Esophagus squamous epithelium (tissue), 5 donors: Measurements from ENCODE around the gene CAMK1D. TPM values are rescaled to one million over a fixed set of nuclear protein-coding genes. Genes with fewer than 3 reads are reported as not detected.
"Not testable (repeated sequence)": the region's sequence is repeated elsewhere in the genome, so short reads cannot be mapped to it uniquely, and the experiment has no call there.

Experiments used
- DNase-seq: peaks from one replicate; lab custom pipeline; 2025; lab: John Stamatoyannopoulos, UW
- H3K27ac ChIP-seq, 4 donors: fragments of 200-600 bp; sonication (generic); one replicate each; pipeline ENCODE4 v1.5.1; 2016 to 2019; ENCODE audit warnings: mild to moderate bottlenecking in 1 of 4
- H3K27me3 ChIP-seq, 4 donors: fragments of 200-600 bp; sonication (generic); 1 replicate in 3 of 4; 2 replicates in 1 of 4; pipeline versions ENCODE4 v1.5.1 to v1.6.0; 2017 to 2021; ENCODE audit warnings: antibody characterized with exemption in 1 of 4
- H3K36me3 ChIP-seq, 3 donors: fragments of 200-600 bp; sonication (generic); one replicate each; pipeline ENCODE4 v1.5.1; 2016 to 2019
- H3K4me1 ChIP-seq, 3 donors: fragments of 200-600 bp; sonication (generic); one replicate each; pipeline ENCODE4 v1.5.1; 2017 to 2019
- H3K4me3 ChIP-seq, 4 donors: fragments of 200-600 bp; sonication (generic); 1 replicate in 3 of 4; 2 replicates in 1 of 4; pipeline ENCODE4 v1.5.1; 2016 to 2019; ENCODE audit warnings: mild to moderate bottlenecking in 2 of 4, moderate library complexity in 1 of 4
- H3K9me3 ChIP-seq, 3 donors: fragments of 200-600 bp; sonication (generic); one replicate each; pipeline ENCODE4 v1.5.1; 2016 to 2019
- POLR2A ChIP-seq, 4 donors: fragments of 450-650 bp; IDR thresholded peaks; one replicate each; pipeline ENCODE4 v1.6.1; 2017; ENCODE audit warnings: antibody characterized with exemption in 4 of 4, mild to moderate bottlenecking in 4 of 4, moderate library complexity in 3 of 4
- WGBS, 2 donors: methylation state at CpG; one replicate each; pipeline ENCODE4 v1.1.5; 2018; 5-methylcytosine and 5-hydroxymethylcytosine counted together
- intact Hi-C: fragments of 100-400 bp; cut with DNase I; formaldehyde crosslinking; loops from one replicate; pipeline ENCODE4 v1.15.0; 2022
- total RNA-seq, 4 donors: library from RNA; depleted of rRNA; stranded (reverse); fragments of >200 nt; gene quantifications; one replicate each; pipeline ENCODE4 v1.1.0, GENCODE V29; 2016
- TF ChIP-seq, protein P1 (sequence below), 6 experiments: fragments of 450-650 bp in 4 of 6; fragments of 200-600 bp in 2 of 6; sonication (generic) in 2 of 6; IDR thresholded peaks; one replicate each; pipeline ENCODE4 v1.5.1; 2016 to 2019; ENCODE audit warnings: antibody characterized with exemption in 6 of 6, mild to moderate bottlenecking in 4 of 6, moderate library complexity in 4 of 6
- donor health status: DM: yes; HTN: yes; CAD: no.

CAMK1D gene
- total RNA-seq, 4 donors from 2014 or later, result 3.8 to 11.8 (median 9.9) TPM

DNA sequence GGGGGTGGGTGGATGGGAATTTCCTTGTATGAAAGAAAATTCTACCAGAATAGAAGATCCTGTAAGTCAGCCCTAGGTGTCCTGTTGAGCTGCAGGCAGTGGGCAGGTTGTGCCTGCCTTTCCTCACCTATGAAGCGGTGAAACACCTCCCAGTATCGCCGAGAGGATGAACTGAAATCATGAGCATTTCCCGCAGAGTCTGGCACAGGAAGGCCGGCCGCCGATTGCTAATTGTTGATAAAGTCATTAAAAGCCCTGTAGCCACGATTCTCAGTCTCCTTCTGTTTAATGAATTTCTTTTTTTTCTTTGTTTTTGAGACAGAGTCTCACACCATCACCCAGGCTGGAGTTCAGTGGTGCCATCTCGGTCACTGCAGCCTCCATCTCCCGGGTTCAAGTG, 142.1 kb downstream of the CAMK1D start:
- no peaks in the 10 kb centered on the region for H3K36me3 ChIP-seq
- intact Hi-C loops, result no loop called here
- no peaks in the 10 kb centered on the region for H3K9me3 ChIP-seq
- no peak for DNase-seq
- TF ChIP-seq POLR2A (IDR thresholded peaks at IDR 0.05), result no peak
- TF ChIP-seq, protein P1, sequence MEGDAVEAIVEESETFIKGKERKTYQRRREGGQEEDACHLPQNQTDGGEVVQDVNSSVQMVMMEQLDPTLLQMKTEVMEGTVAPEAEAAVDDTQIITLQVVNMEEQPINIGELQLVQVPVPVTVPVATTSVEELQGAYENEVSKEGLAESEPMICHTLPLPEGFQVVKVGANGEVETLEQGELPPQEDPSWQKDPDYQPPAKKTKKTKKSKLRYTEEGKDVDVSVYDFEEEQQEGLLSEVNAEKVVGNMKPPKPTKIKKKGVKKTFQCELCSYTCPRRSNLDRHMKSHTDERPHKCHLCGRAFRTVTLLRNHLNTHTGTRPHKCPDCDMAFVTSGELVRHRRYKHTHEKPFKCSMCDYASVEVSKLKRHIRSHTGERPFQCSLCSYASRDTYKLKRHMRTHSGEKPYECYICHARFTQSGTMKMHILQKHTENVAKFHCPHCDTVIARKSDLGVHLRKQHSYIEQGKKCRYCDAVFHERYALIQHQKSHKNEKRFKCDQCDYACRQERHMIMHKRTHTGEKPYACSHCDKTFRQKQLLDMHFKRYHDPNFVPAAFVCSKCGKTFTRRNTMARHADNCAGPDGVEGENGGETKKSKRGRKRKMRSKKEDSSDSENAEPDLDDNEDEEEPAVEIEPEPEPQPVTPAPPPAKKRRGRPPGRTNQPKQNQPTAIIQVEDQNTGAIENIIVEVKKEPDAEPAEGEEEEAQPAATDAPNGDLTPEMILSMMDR (IDR thresholded peaks at IDR 0.05), result no peak
- H3K27ac ChIP-seq, result no peak overlapping the region
- no peaks in the 10 kb centered on the region for H3K4me1 ChIP-seq
- 84 to 85% methylated on average over 10 of the region's 10 CpGs for WGBS, 2 donors
- H3K27me3 ChIP-seq, result no peaks in the 10 kb centered on the region
- no peak overlapping the region for H3K4me3 ChIP-seq

GRCh38 chr10:12492016-12492415, 142.7 kb downstream of the CAMK1D start:
- H3K27ac ChIP-seq, result no peak overlapping the region
- no peaks in the 10 kb centered on the region for H3K9me3 ChIP-seq
- TF ChIP-seq, protein P1 (IDR thresholded peaks at IDR 0.05), result no peak
- H3K36me3 ChIP-seq, result no peaks in the 10 kb centered on the region
- intact Hi-C loops, result no loop called here
- no peaks in the 10 kb centered on the region for H3K27me3 ChIP-seq
- DNase-seq, result no peak
- WGBS, 2 donors, result 98 to 100% methylated on average over 2 to 5 of the region's 8 CpGs
- no peaks in the 10 kb centered on the region for H3K4me1 ChIP-seq
- no peak overlapping the region for H3K4me3 ChIP-seq

- intact Hi-C loops, H3K27ac ChIP-seq, H3K36me3 ChIP-seq, H3K27me3 ChIP-seq, H3K4me3 ChIP-seq, H3K9me3 ChIP-seq, DNase-seq: not testable (repeated sequence)
- WGBS, 2 donors, result 96% methylated on average over 10 of the region's 10 CpGs
- H3K4me1 ChIP-seq, result peaks cover 10 to 24% (median 15%) of the 10 kb centered on the region in 3 donors
Observed at GRCh38 chr10:12497046-12497445, 147.7 kb downstream of the CAMK1D start.

DNA sequence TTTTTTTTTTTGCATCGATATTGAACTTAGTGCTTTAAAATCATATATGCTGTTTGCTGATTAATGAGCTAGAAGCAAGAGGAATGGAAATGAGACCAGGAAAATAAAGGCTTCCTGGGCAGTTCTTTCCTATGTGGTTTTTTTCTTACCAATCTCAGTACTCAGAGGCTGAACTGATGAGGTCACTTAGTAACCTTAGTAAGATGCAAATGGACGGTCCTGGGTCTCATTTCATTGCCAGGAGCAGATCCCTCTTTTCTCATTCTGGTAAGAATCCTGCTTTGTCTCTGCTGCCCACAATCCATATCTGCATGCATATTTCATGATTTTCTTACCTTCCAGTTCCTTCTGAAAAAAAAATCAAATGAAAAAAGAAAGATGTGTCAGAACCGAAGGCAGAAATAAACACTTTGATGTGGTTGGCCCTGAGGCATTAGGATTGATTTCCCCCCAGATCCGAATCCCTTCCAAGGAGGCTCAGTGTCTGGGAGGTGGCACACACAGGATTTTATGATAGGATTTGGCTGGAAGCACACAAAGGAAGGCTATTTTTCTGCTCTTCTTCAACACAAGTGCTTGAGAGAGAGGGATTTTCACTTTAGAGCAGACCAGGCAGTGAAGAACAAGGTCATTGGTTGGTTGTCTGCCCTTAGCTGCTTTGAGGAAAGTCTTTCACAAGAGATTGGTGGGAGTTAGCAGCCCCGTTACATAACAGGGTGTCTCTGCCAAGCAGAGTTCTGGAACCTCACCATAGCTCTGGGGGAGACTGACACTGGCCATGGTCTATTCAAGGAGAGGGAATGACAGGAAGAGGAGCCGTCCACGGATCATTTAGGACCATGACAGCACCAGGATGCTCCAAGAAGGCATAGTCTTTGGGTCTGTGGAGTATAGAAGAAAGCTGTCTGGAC, 150.0 kb downstream of the CAMK1D start:
- Histone ChIP-seq H3K27me3 (no peaks in the 10 kb centered on the region), H3K27ac (no peak overlapping the region), H3K9me3 (no peaks in the 10 kb centered on the region), H3K36me3 (no peaks in the 10 kb centered on the region), H3K4me3 (no peak overlapping the region), H3K4me1 (peaks cover 10 to 33% (median 15%) of the 10 kb centered on the region in 3 donors)
- whole genome bisulfite sequencing, 2 donors, result 57 to 58% methylated on average over 7 of the region's 7 CpGs
- TF ChIP-seq POLR2A (IDR thresholded peaks at IDR 0.05), result no peak
- TF ChIP-seq, protein P1 (IDR thresholded peaks at IDR 0.05), result no peak
- intact Hi-C loops, result no loop called here
- DNase-seq, result no peak

DNA sequence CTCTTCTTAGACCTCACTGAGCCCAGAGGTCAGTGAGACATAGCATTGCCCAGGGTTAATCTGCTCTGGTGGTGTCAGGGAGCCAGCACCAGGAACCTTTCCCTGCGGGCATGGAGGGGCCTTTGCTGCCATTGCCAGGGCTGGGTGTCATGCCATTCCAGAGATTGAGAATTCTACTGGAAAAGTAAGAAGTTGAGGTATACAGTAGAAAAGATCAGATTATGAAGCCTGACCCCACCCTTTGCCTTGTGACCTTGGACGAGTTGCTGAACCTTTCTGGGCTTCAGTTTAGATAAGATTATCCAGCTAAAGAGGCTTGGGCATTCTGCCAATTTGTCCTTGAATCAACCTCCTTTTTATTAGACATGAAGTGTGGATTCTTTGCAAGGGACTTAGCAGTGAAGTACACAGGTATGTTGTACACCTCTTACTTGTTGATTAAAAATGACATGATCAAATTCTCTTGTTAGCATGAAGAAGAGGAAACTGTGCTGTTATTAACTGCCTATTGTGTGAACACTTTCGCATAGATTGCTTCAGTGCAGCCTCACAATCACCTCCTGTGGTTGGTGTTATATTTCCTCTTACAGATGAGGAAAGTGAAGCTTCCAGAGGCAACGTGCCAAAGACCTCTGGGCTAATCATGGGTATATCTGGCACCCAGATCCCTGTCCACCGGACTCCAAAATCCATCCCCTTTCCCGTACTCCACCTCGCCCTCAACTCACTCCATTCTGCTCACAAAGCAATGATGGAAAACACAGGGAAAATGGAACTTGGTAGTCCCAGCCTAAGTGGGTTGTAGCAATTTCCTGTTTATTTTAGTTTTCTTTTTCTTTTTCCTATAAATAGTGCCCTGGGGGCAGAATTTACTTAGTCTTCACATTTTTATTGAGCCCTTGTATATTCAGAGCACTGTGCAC, 151.3 kb downstream of the CAMK1D start:
- Histone ChIP-seq H3K9me3 (no peaks in the 10 kb centered on the region), H3K27me3 (no peaks in the 10 kb centered on the region), H3K27ac (no peak overlapping the region), H3K36me3 (no peaks in the 10 kb centered on the region), H3K4me1 (peaks cover 10 to 33% (median 15%) of the 10 kb centered on the region in 3 donors), H3K4me3 (no peak overlapping the region)
- 46 to 56% methylated on average over 7 of the region's 7 CpGs for WGBS, 2 donors
- intact Hi-C loops, result no loop called here
- TF ChIP-seq POLR2A (IDR thresholded peaks at IDR 0.05), result no peak
- TF ChIP-seq, protein P1 (IDR thresholded peaks at IDR 0.05), result no peak
- DNase-seq, result no peak
